ENCODE data around the gene SLCO2B1.

GRCh38 chr11:75144716-75145014, 6.2 kb upstream of the SLCO2B1 start:
- TF ChIP-seq CTCF (IDR thresholded peaks at IDR 0.05) (no peak), EP300 (IDR thresholded peaks at IDR 0.05) (no peak), POLR2A (IDR thresholded peaks at IDR 0.05) (no peak)

All from gastroesophageal sphincter (tissue), 3 donors.